Heart left ventricle (tissue), 13 donors: ENCODE results near the gene TMEM252.

Experiments used
- CTCF ChIP-seq, 12 donors: fragments of 200-600 bp; sonication (generic) in 4 of 12; IDR thresholded peaks; one replicate each; pipeline versions ENCODE4 v1.5.0 to v1.8.0; 2018 to 2022; ENCODE audit warnings: antibody characterized with exemption in 12 of 12, mild to moderate bottlenecking in 5 of 12
- POLR2A ChIP-seq, 2 donors: fragments of 450-650 bp; IDR thresholded peaks; one replicate each; pipeline ENCODE4 v1.6.1; 2017; ENCODE audit warnings: antibody characterized with exemption in 2 of 2, mild to moderate bottlenecking in 2 of 2, moderate library complexity in 2 of 2
- donor health status: ischemic (EF 13 %, LVEDD 7.1; RV severe dilation, severe dysfunction).
- donor health status: DM: no; HTN: yes; CAD: no.
- donor health status: DM: no; HTN: no; CAD: no.
- donor health status: ischemic (EF 25% LVEDD 6.9; RV normal size, moderate dysfunction).
- donor health status: ischemic (EF 25% LVEDD 5.7; RV mildly dilated, moderate dysfunction).
- donor health status: ischemic (EF 35%, LVEDD 5.7; RV mildly dilated, moderate dysfunction).
- donor health status: nonischemic (EF 11% LVEDD 7.7; RV severe dilation, severe dysfunction).
- donor health status: DM: yes; HTN: yes; CAD: no.
- donor health status: PGD.
- donor health status: ischemic (EF 29% LVEDD 5.4; RV normal size, mild dysfunction).
- donor health status: nonischemic (EF 23%, LVEDD 6.1; RV moderate dilation, normal function).

GRCh38 chr9:68575817-68576216 lies 35.1 kb upstream of the TMEM252 start:
- TF ChIP-seq CTCF (IDR thresholded peaks at IDR 0.05): no peak
- no peak for TF ChIP-seq POLR2A (IDR thresholded peaks at IDR 0.05)
